ENCODE results near the gene RAB7A. TPM values are rescaled to one million over a fixed set of nuclear protein-coding genes. Genes with fewer than 3 reads are reported as not detected.

The RAB7A gene
- total RNA-seq, 1 experiment from 2014 or later, result 491 TPM

- CTCF ChIA-PET, result interaction anchor here (1.3 to 1.5 kb wide), 2 partner anchors 21 to 86 kb away, joined by 3 to 8 read pairs; no protein-coding TSS in a partner anchor
- Mint-ChIP-seq H3K9me3 (ENCODE audit: low read depth, unreplicated experiment) (no peaks in the 10 kb centered on the region), H3K27ac (ENCODE audit: unreplicated experiment) (no peak overlapping the region), H3K4me1 (ENCODE audit: low read depth, unreplicated experiment) (no peaks in the 10 kb centered on the region), H3K4me3 (ENCODE audit: low read depth, unreplicated experiment) (no peak overlapping the region), H3K36me3 (ENCODE audit: insufficient read depth, unreplicated experiment) (peaks cover 14% of the 10 kb centered on the region), H3K27me3 (ENCODE audit: unreplicated experiment) (no peaks in the 10 kb centered on the region)
- TF ChIP-seq CTCF (IDR thresholded peaks at IDR 0.05; ENCODE audit: unreplicated experiment), result no peak
- no peak for DNase-seq
- intact Hi-C loops (cut with micrococcal nuclease; ENCODE audit: unreplicated experiment), result no loop called here
- BruUV-seq (replicated peaks), result no TSS peak
Measured at GRCh38 chr3:128701342-128702212, 24.4 kb upstream of the RAB7A start.

GRCh38 chr3:128702391-128702790 lies 23.6 kb upstream of the RAB7A start:
- H3K9me3 Mint-ChIP-seq (ENCODE audit: low read depth, unreplicated experiment), result no peaks in the 10 kb centered on the region
- no TSS peak for BruUV-seq (replicated peaks)
- H3K27me3 Mint-ChIP-seq (ENCODE audit: unreplicated experiment), result no peaks in the 10 kb centered on the region
- DNase-seq, result no peak
- no peak overlapping the region for H3K4me3 Mint-ChIP-seq (ENCODE audit: low read depth, unreplicated experiment)
- intact Hi-C loops (cut with micrococcal nuclease; ENCODE audit: unreplicated experiment), result no loop called here
- no peak for TF ChIP-seq CTCF (IDR thresholded peaks at IDR 0.05; ENCODE audit: unreplicated experiment)
- CTCF ChIA-PET, result interaction anchor here (0.7 to 1.3 kb wide), 2 partner anchors 22 to 66 kb away, joined by 4 to 8 read pairs; no protein-coding TSS in a partner anchor
- H3K27ac Mint-ChIP-seq (ENCODE audit: unreplicated experiment), result no peak overlapping the region
- H3K4me1 Mint-ChIP-seq (ENCODE audit: low read depth, unreplicated experiment), result no peaks in the 10 kb centered on the region
- peaks cover 14% of the 10 kb centered on the region for H3K36me3 Mint-ChIP-seq (ENCODE audit: insufficient read depth, unreplicated experiment)

- H3K27me3 Mint-ChIP-seq (ENCODE audit: unreplicated experiment), result no peaks in the 10 kb centered on the region
- no peak overlapping the region for H3K27ac Mint-ChIP-seq (ENCODE audit: unreplicated experiment)
- intact Hi-C loops (cut with micrococcal nuclease; ENCODE audit: unreplicated experiment), result no loop called here
Measured at GRCh38 chr3:128703561-128703960, 22.4 kb upstream of the RAB7A start.

GRCh38 chr3:128706086-128706615 lies 19.8 kb upstream of the RAB7A start:
- no peak overlapping the region for H3K27ac Mint-ChIP-seq (ENCODE audit: unreplicated experiment)
- no peak for TF ChIP-seq CTCF (IDR thresholded peaks at IDR 0.05; ENCODE audit: unreplicated experiment)
- no peaks in the 10 kb centered on the region for H3K27me3 Mint-ChIP-seq (ENCODE audit: unreplicated experiment)
- no peaks in the 10 kb centered on the region for H3K9me3 Mint-ChIP-seq (ENCODE audit: low read depth, unreplicated experiment)
- CTCF ChIA-PET, result interaction anchor here (0.6 kb wide), 1 partner anchor 336 kb away, joined by 5 read pairs; no protein-coding TSS in a partner anchor
- intact Hi-C loops (cut with micrococcal nuclease; ENCODE audit: unreplicated experiment), result no loop called here
- peaks cover 11% of the 10 kb centered on the region for H3K36me3 Mint-ChIP-seq (ENCODE audit: insufficient read depth, unreplicated experiment)
- peaks cover 19% of the 10 kb centered on the region for H3K4me1 Mint-ChIP-seq (ENCODE audit: low read depth, unreplicated experiment)
- H3K4me3 Mint-ChIP-seq (ENCODE audit: low read depth, unreplicated experiment), result no peak overlapping the region
- no TSS peak for BruUV-seq (replicated peaks)
- no peak for DNase-seq

More at GRCh38 chr3:128703561-128703960, 22.4 kb upstream of the RAB7A start:
- Mint-ChIP-seq H3K9me3 (ENCODE audit: low read depth, unreplicated experiment) (no peaks in the 10 kb centered on the region), H3K36me3 (ENCODE audit: insufficient read depth, unreplicated experiment) (peaks cover 6% of the 10 kb centered on the region), H3K4me1 (ENCODE audit: low read depth, unreplicated experiment) (no peaks in the 10 kb centered on the region), H3K4me3 (ENCODE audit: low read depth, unreplicated experiment) (no peak overlapping the region)
- no peak for DNase-seq
- no TSS peak for BruUV-seq (replicated peaks)
- TF ChIP-seq CTCF (IDR thresholded peaks at IDR 0.05; ENCODE audit: unreplicated experiment), result no peak
- CTCF ChIA-PET, result interaction anchor here (1.4 kb wide), 1 partner anchor 23 kb away, joined by 4 read pairs; no protein-coding TSS in a partner anchor
